ENCODE measurements around the gene C1QTNF6.

DNA sequence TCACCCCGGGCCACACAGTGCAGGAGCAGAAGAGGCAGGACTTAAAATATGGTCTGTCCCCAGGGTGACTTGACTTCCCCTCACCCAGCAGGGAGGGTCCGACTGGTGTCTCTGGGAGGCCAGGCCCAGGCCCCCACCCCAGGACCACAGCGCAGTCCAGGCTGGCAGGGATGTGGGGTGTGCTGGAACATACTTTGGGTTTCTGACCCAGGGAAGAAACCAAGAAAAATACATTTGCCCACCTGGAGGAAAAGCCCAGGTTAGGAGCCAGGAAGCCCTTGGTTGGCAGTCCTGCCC is 5.2 kb downstream of the C1QTNF6 start:
- TF ChIP-seq EZH2 (IDR thresholded peaks at IDR 0.05; ENCODE audit: low read length) (no peak), CTCF (optimal IDR thresholded peaks at IDR 0.05 in 1 of 3, IDR thresholded peaks at IDR 0.05 in 1 of 3, conservative IDR thresholded peaks at IDR 0.05 in 1 of 3; ENCODE audit: extremely low read depth in 1 of 3, insufficient read depth in 2 of 3, low read length in 3 of 3) (no peak)

All from keratinocyte (primary cell).